GM19035 (cell line): ENCODE data around the gene MEF2B.

Experiments used
- ATAC-seq: cut with Tn5 transposase; IDR thresholded peaks from one replicate; pipeline ENCODE4 v1.9.1; 2021; ENCODE audit not compliant: unreplicated experiment

The MEF2B gene

GRCh38 chr19:19170053-19170872, at the start of gene MEF2B:
Gene MEF2B, minus strand, starts transcription at chr19:19170263. Its CDS starts 19,528 bp downstream, at chr19:19150735.
- ATAC-seq = peak; percentile 79

- ATAC-seq = no peak
Observed at GRCh38 chr19:19218911-19219310, 48.8 kb upstream of the MEF2B start.

- no peak for ATAC-seq
Observed at GRCh38 chr19:19217099-19217498, 47.0 kb upstream of the MEF2B start.

- ATAC-seq = no peak
Observed at GRCh38 chr19:19215792-19216191, 45.7 kb upstream of the MEF2B start.

- ATAC-seq = no peak
Observed at GRCh38 chr19:19214892-19215291, 44.8 kb upstream of the MEF2B start.

- no peak for ATAC-seq
Observed at GRCh38 chr19:19214159-19214490, 44.1 kb upstream of the MEF2B start.

GRCh38 chr19:19213426-19214158, 43.5 kb upstream of the MEF2B start:
- ATAC-seq = no peak

- ATAC-seq = no peak
Observed at GRCh38 chr19:19212916-19213315, 42.9 kb upstream of the MEF2B start.

GRCh38 chr19:19211499-19212420, 41.7 kb upstream of the MEF2B start, which contains the start of gene NCAN:
Gene NCAN, plus strand, starts transcription at chr19:19211958. Its CDS starts 4,996 bp downstream, at chr19:19216954.
- ATAC-seq = no peak

GRCh38 chr19:19209372-19209771, 39.3 kb upstream of the MEF2B start:
- no peak for ATAC-seq

- no peak for ATAC-seq
Observed at GRCh38 chr19:19207637-19208572, 37.8 kb upstream of the MEF2B start.

- no peak for ATAC-seq
Observed at GRCh38 chr19:19206938-19207337, 36.9 kb upstream of the MEF2B start.

GRCh38 chr19:19205416-19206410, 35.6 kb upstream of the MEF2B start:
- ATAC-seq = no peak

- no peak for ATAC-seq
Observed at GRCh38 chr19:19204181-19204580, 34.1 kb upstream of the MEF2B start.

- ATAC-seq = peak; percentile 81
Observed at GRCh38 chr19:19203012-19203856, 33.2 kb upstream of the MEF2B start, which contains the start of gene NR2C2AP. Gene NR2C2AP, minus strand, starts transcription at chr19:19203414. Its CDS starts 354 bp downstream, at chr19:19203060.

- peak; percentile 22 for ATAC-seq
Observed at GRCh38 chr19:19202707-19203011, 32.6 kb upstream of the MEF2B start.

GRCh38 chr19:19201697-19202630, 31.9 kb upstream of the MEF2B start:
- ATAC-seq = no peak
